Gastrocnemius medialis (tissue), 4 donors: ENCODE results near the gene SRP19. TPM values are rescaled to one million over a fixed set of nuclear protein-coding genes. Genes with fewer than 3 reads are reported as not detected.

Experiments
- total RNA-seq, 4 donors: library from RNA; depleted of rRNA; stranded (reverse); fragments of >200 nt; gene quantifications; one replicate each; pipeline versions ENCODE4 v1.1.0 to v1.2.3, GENCODE V29; 2016

Gene SRP19
- total RNA-seq, 4 donors from 2014 or later = 40.4 to 63.8 (median 55.0) TPM

Other genes starting within 250 kb of the SRP19 start
- 100 to 1,000 TPM in 1 of 4 donors, 10 to 100 TPM in 3; 50.1 to 102 (median 60.4) TPM for gene APC, start 123.4 kb upstream of the SRP19 start, total RNA-seq
- gene REEP5, start 60.9 kb downstream of the SRP19 start, total RNA-seq = 100 to 1,000 TPM in 2 of 4 donors, 10 to 100 TPM in 2; 67.2 to 116 (median 89.9) TPM
- 10 to 100 TPM in 3 of 4 donors, 1 to 10 TPM in 1; 9.8 to 30.9 (median 27.2) TPM for gene DCP2, start 115.5 kb downstream of the SRP19 start, total RNA-seq